ENCODE results near the gene TMEM87A. TPM values are rescaled to one million over a fixed set of nuclear protein-coding genes. Genes with fewer than 3 reads are reported as not detected.

TMEM87A gene
- total and polyA plus RNA-seq, 2 of the 4 experiments (the other 2 are of a cell fraction), result 16.6 to 45.3 TPM

DNA sequence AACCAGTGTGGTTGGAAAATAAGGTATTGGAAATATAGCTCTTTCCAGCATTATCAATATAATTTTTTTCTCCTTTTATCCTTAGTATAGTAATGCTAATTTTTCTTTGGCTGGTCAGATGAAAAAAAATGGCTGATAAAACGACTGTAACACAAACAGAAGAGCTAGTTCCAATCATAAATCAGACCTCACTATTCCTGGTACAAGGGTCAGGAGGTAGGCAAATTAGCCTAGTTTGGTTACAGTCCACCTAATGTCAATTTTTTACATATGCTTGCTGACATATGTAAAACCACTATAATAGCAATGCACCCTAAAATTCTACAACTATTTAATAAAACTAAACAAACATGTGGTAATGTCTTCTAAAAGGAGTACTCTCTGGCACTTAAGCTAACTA lies 45.2 kb downstream of the TMEM87A start:
- no TSS peak for BruUV-seq (replicated peaks)
- H4K8ac ChIP-seq (ENCODE audit: low read depth in 2 of 2, low read length in 2 of 2), result no peak overlapping the region
- no peak overlapping the region for H3K23ac ChIP-seq (ENCODE audit: low read depth, low read length)
- H4K5ac ChIP-seq (ENCODE audit: low read depth, low read length), result no peak overlapping the region
- no peaks in the 10 kb centered on the region for H3K4me1 ChIP-seq (ENCODE audit: control insufficient read depth, insufficient read depth, low read length)
- H3K27ac ChIP-seq (ENCODE audit: insufficient read depth, low read length), result no peak overlapping the region
- H3K36me3 ChIP-seq (ENCODE audit: control insufficient read depth, insufficient read depth, low read length), result peaks cover 39% of the 10 kb centered on the region
- H4K20me1 ChIP-seq (ENCODE audit: insufficient read depth, low read length), result no peaks in the 10 kb centered on the region
- no peak overlapping the region for H2AK5ac ChIP-seq (ENCODE audit: low read depth, low read length)
- no peak overlapping the region for H3K4ac ChIP-seq (ENCODE audit: low read depth, low read length)
- no peaks in the 10 kb centered on the region for H3K9me3 ChIP-seq (ENCODE audit: control insufficient read depth, insufficient read depth, low read length)
- ATAC-seq (ENCODE audit: low read depth) (no peak), DNase-seq (no peak)
- in situ Hi-C loops (cut with MboI; ENCODE audit: low sequenced_read_pairs) (no loop called here), dilution Hi-C loops (cut with HindIII; ENCODE audit: low sequenced_read_pairs, unreplicated experiment) (no loop called here), intact Hi-C loops (cut with micrococcal nuclease) (loop anchor here (5.0 kb wide), 1 partner anchor 41 kb away; no protein-coding TSS in a partner anchor)
- H2BK15ac ChIP-seq (ENCODE audit: low read depth, low read length), result no peak overlapping the region
- TF ChIP-seq RCOR1 (IDR thresholded peaks at IDR 0.05; ENCODE audit: insufficient replicate concordance, low read length) (no peak), MAFK (IDR thresholded peaks at IDR 0.05; ENCODE audit: low read depth, low read length) (no peak), NFE2L2 (IDR thresholded peaks at IDR 0.05; ENCODE audit: low read depth, low read length) (no peak), RFX5 (IDR thresholded peaks at IDR 0.05; ENCODE audit: low read depth, low read length) (no peak), SMC3 (IDR thresholded peaks at IDR 0.05; ENCODE audit: low read depth, low read length) (no peak), MAZ (IDR thresholded peaks at IDR 0.05; ENCODE audit: borderline replicate concordance, low read depth, low read length) (no peak), RAD21 (IDR thresholded peaks at IDR 0.05; ENCODE audit: low read length) (no peak), MXI1 (IDR thresholded peaks at IDR 0.05; ENCODE audit: borderline replicate concordance, low read depth, low read length) (no peak)
- no peak overlapping the region for H3K4me2 ChIP-seq (ENCODE audit: low read depth, low read length)
- no peak overlapping the region for H2BK20ac ChIP-seq (ENCODE audit: low read depth, low read length)
- no peak overlapping the region for H3K4me3 ChIP-seq (ENCODE audit: insufficient read depth, low read depth, low read length)
- no peak overlapping the region for H3K56ac ChIP-seq (ENCODE audit: extremely low read depth, insufficient read depth, low read length)
- H2BK120ac ChIP-seq (ENCODE audit: low read depth, low read length), result no peak overlapping the region
- H3K14ac ChIP-seq (replicated peaks; ENCODE audit: low read depth, low read length), result no peak overlapping the region
- H2BK5ac ChIP-seq (ENCODE audit: low read depth, low read length, poor library complexity, severe bottlenecking), result no peak overlapping the region
- WGBS, 2 experiments (ENCODE audit: extremely low coverage in 2 of 2, insufficient read length in 1 of 2), result no CpG with 5 or more reads among the region's 1 CpG
- no peak overlapping the region for H2AFZ ChIP-seq (replicated peaks; ENCODE audit: low read length, poor library complexity)
- H3K9ac ChIP-seq (ENCODE audit: low read depth, low read length), result no peak overlapping the region
- no peaks in the 10 kb centered on the region for H3K9me1 ChIP-seq (ENCODE audit: insufficient read depth, low read length)
- H3K18ac ChIP-seq (ENCODE audit: low read depth, low read length), result no peak overlapping the region
- ChIA-PET CTCF (interaction anchor here (0.6 kb wide), 1 partner anchor 227 kb away, joined by 4 read pairs; no protein-coding TSS in a partner anchor), POLR2A (ENCODE audit: unreplicated experiment) (no interaction called here)
- H3K27me3 ChIP-seq (ENCODE audit: control insufficient read depth, insufficient read depth, low read length), result no peaks in the 10 kb centered on the region
- no peak overlapping the region for H2AK9ac ChIP-seq (replicated peaks; ENCODE audit: low read depth, low read length, poor library complexity)
- no peak overlapping the region for H4K91ac ChIP-seq (ENCODE audit: insufficient read depth, low read depth, low read length)
- peaks cover 13% of the 10 kb centered on the region in 2 experiments for H3K79me1 ChIP-seq (ENCODE audit: low read depth in 1 of 2, low read length in 2 of 2)

Measured in IMR-90 (cell line).